Fibroblast of mammary gland (primary cell): ENCODE measurements around the gene PACRG.

ENCODE experiments used
- DNase-seq: peaks from one replicate; pipeline ENCODE4 v3.0.0-alpha.2; 2010; ENCODE audit warnings: low read depth
- H3K4me3 ChIP-seq: 2 replicates; pipeline ENCODE4 v1.5.1; 2011; ENCODE audit warnings: low read depth, mild to moderate bottlenecking, low read length, moderate library complexity; ENCODE audit not compliant: control insufficient read depth
- CTCF ChIP-seq: conservative IDR thresholded peaks from 2 replicates; pipeline ENCODE4 v1.5.1; 2011; ENCODE audit warnings: low read depth, low read length, inconsistent platforms; ENCODE audit not compliant: control insufficient read depth, insufficient read depth

The PACRG gene

GRCh38 chr6:162862462-162862861 is 134.7 kb downstream of the PACRG start:
- no peak for DNase-seq
- H3K4me3 ChIP-seq = no peak overlapping the region
- TF ChIP-seq CTCF = no peak

- H3K4me3 ChIP-seq = no peak overlapping the region
- TF ChIP-seq CTCF = no peak
- DNase-seq = no peak
These were observed 135.2 kb downstream of the PACRG start for GRCh38 chr6:162862941-162863340.

GRCh38 chr6:162863821-162864220 is 136.0 kb downstream of the PACRG start:
- TF ChIP-seq CTCF = no peak
- no peak overlapping the region for H3K4me3 ChIP-seq
- no peak for DNase-seq

GRCh38 chr6:162864911-162865310 is 137.1 kb downstream of the PACRG start:
- no peak overlapping the region for H3K4me3 ChIP-seq

GRCh38 chr6:162866656-162867055 is 138.9 kb downstream of the PACRG start:
- no peak for DNase-seq
- no peak for TF ChIP-seq CTCF
- H3K4me3 ChIP-seq = no peak overlapping the region

More at GRCh38 chr6:162864911-162865310, 137.1 kb downstream of the PACRG start:
- no peak for TF ChIP-seq CTCF
- DNase-seq = peak; percentile 25

GRCh38 chr6:162868397-162868796 is 140.6 kb downstream of the PACRG start:
- no peak for TF ChIP-seq CTCF
- DNase-seq = no peak
- H3K4me3 ChIP-seq = no peak overlapping the region

GRCh38 chr6:162871966-162872365 is 144.2 kb downstream of the PACRG start:
- no peak for TF ChIP-seq CTCF
- no peak for DNase-seq
- H3K4me3 ChIP-seq = no peak overlapping the region
